Choroid plexus epithelial cell (primary cell): ENCODE measurements around the gene KCNG2.

Source experiments
- DNase-seq: peaks from one replicate; pipeline ENCODE4 v3.0.0-alpha.2; 2010; ENCODE audit warnings: low read depth
- H3K4me3 ChIP-seq: 2 replicates; pipeline ENCODE4 v1.5.1; 2011; ENCODE audit warnings: low read depth, mild to moderate bottlenecking, control low read depth, low read length, moderate library complexity
- CTCF ChIP-seq: conservative IDR thresholded peaks from 2 replicates; pipeline ENCODE4 v1.5.1; 2011; ENCODE audit warnings: low read depth, mild to moderate bottlenecking, control low read depth, inconsistent platforms, low read length, moderate library complexity

The KCNG2 gene

GRCh38 chr18:79805926-79806487 is 8.3 kb downstream of the KCNG2 start:
- TF ChIP-seq CTCF, result no peak
- no peak for DNase-seq
- H3K4me3 ChIP-seq, result no peak overlapping the region

- no peak for TF ChIP-seq CTCF
- no peak for DNase-seq
- no peak overlapping the region for H3K4me3 ChIP-seq
Observed at GRCh38 chr18:79806976-79807841, 9.5 kb downstream of the KCNG2 start.

- no peak overlapping the region for H3K4me3 ChIP-seq
Observed at GRCh38 chr18:79809482-79810192, 11.9 kb downstream of the KCNG2 start.

GRCh38 chr18:79812052-79812451 is 14.3 kb downstream of the KCNG2 start:
- no peak overlapping the region for H3K4me3 ChIP-seq
- TF ChIP-seq CTCF, result no peak
- DNase-seq, result no peak

More at GRCh38 chr18:79809482-79810192, 11.9 kb downstream of the KCNG2 start:
- no peak for DNase-seq
- TF ChIP-seq CTCF, result no peak

GRCh38 chr18:79814373-79814772 is 16.6 kb downstream of the KCNG2 start:
- DNase-seq, result no peak
- TF ChIP-seq CTCF, result no peak
- no peak overlapping the region for H3K4me3 ChIP-seq

- no peak overlapping the region for H3K4me3 ChIP-seq
- no peak for DNase-seq
- no peak for TF ChIP-seq CTCF
Observed at GRCh38 chr18:79815657-79816056, 17.9 kb downstream of the KCNG2 start.
